Neural progenitor cell (in vitro differentiated cells): Measurements from ENCODE around the gene COL23A1.

Experiments
- CTCF ChIP-seq: fragments of 200-600 bp; sonication (generic); IDR thresholded peaks from 2 replicates; pipeline ENCODE4 v1.5.1; 2017; ENCODE audit warnings: antibody characterized with exemption, mild to moderate bottlenecking
- EZH2 ChIP-seq: fragments of 200-600 bp; sonication (generic); IDR thresholded peaks from 2 replicates; pipeline ENCODE4 v1.6.1; 2017; ENCODE audit warnings: antibody characterized with exemption, mild to moderate bottlenecking, moderate library complexity
- EZH2phosphoT487 ChIP-seq: fragments of 200-600 bp; sonication (generic); IDR thresholded peaks from 2 replicates; pipeline ENCODE4 v1.6.1; 2017; ENCODE audit warnings: antibody characterized with exemption

- no peak for TF ChIP-seq CTCF
- TF ChIP-seq EZH2phosphoT487: no peak
- no peak for TF ChIP-seq EZH2
These were observed 317.6 kb downstream of the COL23A1 start for GRCh38 chr5:178272591-178272990.
